ENCODE results near the gene HNRNPF. TPM values are rescaled to one million over a fixed set of nuclear protein-coding genes. Genes with fewer than 3 reads are reported as not detected.
A peak's percentile ranks its signal among the peaks of the same experiment; 100 is the strongest.

The HNRNPF gene
- total and polyA plus RNA-seq, 2 of the 8 experiments (the other 6 are each of a cell fraction or from before 2014, with no cell fraction given) = 209 to 389 TPM

GRCh38 chr10:43420369-43421200 is 11.6 kb upstream of the HNRNPF start (continued):
- TF ChIP-seq ZNF274 (IDR thresholded peaks at IDR 0.05; ENCODE audit: borderline replicate concordance, extremely low read depth, low read length) (no peak), MAX (IDR thresholded peaks at IDR 0.05) (peak; percentile 94), CTBP2 (IDR thresholded peaks at IDR 0.05; ENCODE audit: borderline replicate concordance, insufficient read depth, insufficient read length, low read length) (no peak), FOSL1 (IDR thresholded peaks at IDR 0.05; ENCODE audit: insufficient read depth, low read depth, low read length) (no peak), JUN (IDR thresholded peaks at IDR 0.05; ENCODE audit: low read depth, low read length) (no peak), SIRT6 (IDR thresholded peaks at IDR 0.05; ENCODE audit: low read length) (no peak), RAD21 (IDR thresholded peaks at IDR 0.05 in 1 of 2, conservative IDR thresholded peaks at IDR 0.05 in 1 of 2; ENCODE audit: low read depth in 2 of 2, low read length in 2 of 2) (no peak; a peak in 1 of 4 replicates), TCF12 (IDR thresholded peaks at IDR 0.05; ENCODE audit: low read depth, low read length) (no peak), YY1 (IDR thresholded peaks at IDR 0.05; ENCODE audit: low read depth, low read length) (peak; percentile 67; the same call in 1 of the 2 replicates), HDAC2 (IDR thresholded peaks at IDR 0.05; ENCODE audit: borderline replicate concordance in 1 of 2, low read depth in 2 of 2, low read length in 2 of 2) (no peak), ATF2 (IDR thresholded peaks at IDR 0.05; ENCODE audit: low read length) (no peak), TAF1 (IDR thresholded peaks at IDR 0.05; ENCODE audit: low read depth, low read length) (peak; percentile 74), PHF8 (conservative IDR thresholded peaks at IDR 0.05; ENCODE audit: low read depth, low read length) (peak; percentile 60; the same call in 1 of the 2 replicates), KDM5A (IDR thresholded peaks at IDR 0.05; ENCODE audit: low read length) (no peak), POU5F1 (IDR thresholded peaks at IDR 0.05; ENCODE audit: low read depth, low read length) (no peak), SIX5 (IDR thresholded peaks at IDR 0.05; ENCODE audit: low read depth, low read length) (no peak), SP1 (IDR thresholded peaks at IDR 0.05; ENCODE audit: low read depth, low read length) (no peak)
- TF ChIP-seq, protein P1, sequence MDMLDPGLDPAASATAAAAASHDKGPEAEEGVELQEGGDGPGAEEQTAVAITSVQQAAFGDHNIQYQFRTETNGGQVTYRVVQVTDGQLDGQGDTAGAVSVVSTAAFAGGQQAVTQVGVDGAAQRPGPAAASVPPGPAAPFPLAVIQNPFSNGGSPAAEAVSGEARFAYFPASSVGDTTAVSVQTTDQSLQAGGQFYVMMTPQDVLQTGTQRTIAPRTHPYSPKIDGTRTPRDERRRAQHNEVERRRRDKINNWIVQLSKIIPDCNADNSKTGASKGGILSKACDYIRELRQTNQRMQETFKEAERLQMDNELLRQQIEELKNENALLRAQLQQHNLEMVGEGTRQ (IDR thresholded peaks at IDR 0.05; ENCODE audit: low read length) = peak; percentile 40; the same call in 1 of the 2 replicates

Measured in H1 (cell line).